ENCODE results near the gene MARCHF10.

DNA sequence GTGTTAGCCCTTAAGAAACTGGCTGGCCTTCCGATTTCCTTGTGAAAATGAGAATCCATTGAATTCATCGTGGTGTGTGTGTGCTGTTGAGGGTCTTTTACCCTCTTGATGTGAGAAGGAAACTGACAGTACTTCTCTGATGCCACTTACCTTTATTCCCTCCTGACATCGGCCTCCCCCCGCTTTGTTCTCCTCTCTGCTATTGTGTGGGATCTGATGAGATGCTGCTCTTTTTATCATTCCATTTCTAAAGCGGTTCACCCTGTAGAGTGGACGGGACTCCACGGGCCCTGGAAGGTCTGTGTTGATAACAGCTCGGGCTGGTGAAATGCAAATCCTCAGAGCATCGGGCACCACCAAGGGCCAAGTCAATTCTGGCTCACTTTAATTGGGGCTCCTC lies 69.8 kb downstream of the MARCHF10 start:
- TF ChIP-seq POLR2A (IDR thresholded peaks at IDR 0.05; ENCODE audit: low read length) (no peak), GATA1 (IDR thresholded peaks at IDR 0.05; ENCODE audit: low read depth, low read length) (no peak)
